ENCODE measurements around the gene TGFBR3L. TPM values are rescaled to one million over a fixed set of nuclear protein-coding genes. Genes with fewer than 3 reads are reported as not detected.

Gene TGFBR3L
- total and polyA plus RNA-seq, 2 donors (not counting 3 experiments of a cell fraction or from before 2014, with no cell fraction given): 0.35 TPM; not detected in 1

GRCh38 chr19:7942981-7943443 is 28.4 kb downstream of the TGFBR3L start:
- Histone ChIP-seq H3K4me2 (ENCODE audit: insufficient read depth, low read length) (peak overlapping the region; percentile 76), H3K9ac (replicated peaks; ENCODE audit: extremely low read depth, insufficient read depth, low read length) (peak overlapping the region; percentile 98), H3K27me3 (ENCODE audit: control insufficient read depth in 2 of 2, insufficient read depth in 2 of 2, low read length in 2 of 2) (no peaks in the 10 kb centered on the region), H3K4me3 (replicated peaks in 1 of 3; ENCODE audit: insufficient read depth in 1 of 3, low read depth in 1 of 3, low read length in 3 of 3) (peak overlapping the region; percentile 73 to 93 (median 77)), H4K20me1 (replicated peaks; ENCODE audit: control insufficient read depth, extremely low read depth, insufficient read depth, low read length) (no peaks in the 10 kb centered on the region), H3K9me3 (replicated peaks; ENCODE audit: control insufficient read depth, insufficient read depth, low read length) (no peaks in the 10 kb centered on the region), H3K4me1 (ENCODE audit: control insufficient read depth, extremely low read depth, insufficient read depth, low read length) (peaks cover 9% of the 10 kb centered on the region), H2AFZ (ENCODE audit: low read depth, low read length) (peak overlapping the region; percentile 94), H3K9me1 (replicated peaks; ENCODE audit: control insufficient read depth, extremely low read depth, insufficient read depth, low read length) (no peaks in the 10 kb centered on the region), H3K79me2 (ENCODE audit: control insufficient read depth, insufficient read depth, low read length) (peaks cover 22% of the 10 kb centered on the region), H3K27ac (ENCODE audit: insufficient read depth, low read depth, low read length) (peak overlapping the region; percentile 89), H3K36me3 (ENCODE audit: control insufficient read depth in 2 of 2, extremely low read depth in 1 of 2, insufficient read depth in 2 of 2, low read length in 2 of 2) (peaks cover 0 to 4% of the 10 kb centered on the region in 2 experiments)
- POLR2A ChIA-PET: interaction anchor here (1.2 to 2.0 kb wide), 5 partner anchors 13 to 62 kb away, joined by 4 to 21 read pairs (median 9); partner anchors contain the start of gene SNAPC2
- BruUV-seq (replicated peaks): TSS peak; percentile 24
- no peak for TF ChIP-seq FOS (IDR thresholded peaks at IDR 0.05; ENCODE audit: borderline replicate concordance, insufficient read depth, low read length)
- intact Hi-C loops (cut with micrococcal nuclease): loop anchor here (1.0 to 2.0 kb wide), 4 partner anchors 14 to 126 kb away; partner anchors contain the start of gene SNAPC2
- DNase-seq (ENCODE audit: low read depth, low spot score) (no peak), FAIRE-seq (no peak)
- CTCF ChIA-PET: interaction anchor here (0.6 to 3.4 kb wide), 20 partner anchors 11 to 844 kb away, joined by 3 to 101 read pairs (median 8); partner anchors contain the start of genes ELAVL1, KANK3, MAP2K7 and SNAPC2
- dilution Hi-C loops (cut with MboI; ENCODE audit: extremely low pct_ligation_motif_present, low sequenced_read_pairs): no loop called here

GRCh38 chr19:7943444-7944176 is 29.0 kb downstream of the TGFBR3L start, which contains the start of gene TIMM44:
Gene TIMM44, minus strand, starts transcription at chr19:7943666. Its CDS starts 15 bp downstream, at chr19:7943651.
- H3K4me3 ChIP-seq (replicated peaks in 1 of 3; ENCODE audit: insufficient read depth in 1 of 3, low read depth in 1 of 3, low read length in 3 of 3): peak within 1 kb of the TSS; percentile 73 to 93 (median 88)
- peak within 1 kb of the TSS; percentile 98 for H3K9ac ChIP-seq (replicated peaks; ENCODE audit: extremely low read depth, insufficient read depth, low read length)
- POLR2A ChIA-PET: interaction anchor here (0.6 to 2.0 kb wide), 7 partner anchors 9 to 309 kb away, joined by 4 to 21 read pairs (median 6); partner anchors contain the start of gene SNAPC2
- H3K9me3 ChIP-seq (replicated peaks; ENCODE audit: control insufficient read depth, insufficient read depth, low read length): no peaks in the 10 kb centered on the region
- H3K27ac ChIP-seq (ENCODE audit: insufficient read depth, low read depth, low read length): peak within 1 kb of the TSS; percentile 89
- FAIRE-seq: peak; percentile 95
- H3K36me3 ChIP-seq (ENCODE audit: control insufficient read depth in 2 of 2, extremely low read depth in 1 of 2, insufficient read depth in 2 of 2, low read length in 2 of 2): peaks cover 0 to 4% of the 10 kb centered on the region in 2 experiments
- intact Hi-C loops (cut with micrococcal nuclease) (loop anchor here (1.0 to 2.0 kb wide), 6 partner anchors 14 to 310 kb away; partner anchors contain the start of gene SNAPC2), dilution Hi-C loops (cut with MboI; ENCODE audit: extremely low pct_ligation_motif_present, low sequenced_read_pairs) (no loop called here)
- peak within 1 kb of the TSS; percentile 98 for H2AFZ ChIP-seq (ENCODE audit: low read depth, low read length)
- H3K4me2 ChIP-seq (ENCODE audit: insufficient read depth, low read length): peak within 1 kb of the TSS; percentile 98
- no peaks in the 10 kb centered on the region for H4K20me1 ChIP-seq (replicated peaks; ENCODE audit: control insufficient read depth, extremely low read depth, insufficient read depth, low read length)
- H3K79me2 ChIP-seq (ENCODE audit: control insufficient read depth, insufficient read depth, low read length): peaks cover 22% of the 10 kb centered on the region
- no peaks in the 10 kb centered on the region for H3K9me1 ChIP-seq (replicated peaks; ENCODE audit: control insufficient read depth, extremely low read depth, insufficient read depth, low read length)
- peak; percentile 99 for DNase-seq (ENCODE audit: low read depth, low spot score)
- CTCF ChIA-PET: interaction anchor here (0.6 to 3.4 kb wide), 33 partner anchors 10 to 856 kb away, joined by 3 to 101 read pairs (median 6); partner anchors contain the start of genes ELAVL1, KANK3, MAP2K7 and SNAPC2
- no peak for TF ChIP-seq FOS (IDR thresholded peaks at IDR 0.05; ENCODE audit: borderline replicate concordance, insufficient read depth, low read length)
- peak; percentile 88 for TF ChIP-seq MAX (IDR thresholded peaks at IDR 0.05; ENCODE audit: insufficient read depth, insufficient read length)
- peak; percentile 96 for TF ChIP-seq POLR2A (IDR thresholded peaks at IDR 0.05; ENCODE audit: low read depth, low read length)
- peak; percentile 80 for TF ChIP-seq POLR2AphosphoS5 (IDR thresholded peaks at IDR 0.05; ENCODE audit: insufficient read depth, low read depth, low read length)
- no peak for TF ChIP-seq CTCF (IDR thresholded peaks at IDR 0.05; ENCODE audit: extremely low read depth in 1 of 2, insufficient read depth in 1 of 2, low read depth in 1 of 2, low read length in 2 of 2)
- no peak for TF ChIP-seq EZH2 (IDR thresholded peaks at IDR 0.05; ENCODE audit: borderline replicate concordance, low read depth, low read length, severe bottlenecking)
- TF ChIP-seq JUN (IDR thresholded peaks at IDR 0.05; ENCODE audit: borderline replicate concordance, insufficient read depth, insufficient read length, low read depth): no peak
- peak; percentile 32 for TF ChIP-seq MYC (IDR thresholded peaks at IDR 0.05; ENCODE audit: low read depth, low read length)
- TF ChIP-seq GATA2 (IDR thresholded peaks at IDR 0.05; ENCODE audit: insufficient read depth, insufficient read length, low read depth, low read length): no peak
- BruUV-seq (replicated peaks): no TSS peak
- no peaks in the 10 kb centered on the region for H3K27me3 ChIP-seq (ENCODE audit: control insufficient read depth in 2 of 2, insufficient read depth in 2 of 2, low read length in 2 of 2)
- H3K4me1 ChIP-seq (ENCODE audit: control insufficient read depth, extremely low read depth, insufficient read depth, low read length): peaks cover 9% of the 10 kb centered on the region
